NCI-H128 (cell line): ENCODE measurements around the gene ASF1B.
A peak's percentile ranks its signal among the peaks of the same experiment; 100 is the strongest.

Experiments used
- DNase-seq: peaks from one replicate; lab custom pipeline; 2025; ENCODE audit not compliant: unreplicated experiment; lab: John Stamatoyannopoulos, UW

ASF1B gene

DNA sequence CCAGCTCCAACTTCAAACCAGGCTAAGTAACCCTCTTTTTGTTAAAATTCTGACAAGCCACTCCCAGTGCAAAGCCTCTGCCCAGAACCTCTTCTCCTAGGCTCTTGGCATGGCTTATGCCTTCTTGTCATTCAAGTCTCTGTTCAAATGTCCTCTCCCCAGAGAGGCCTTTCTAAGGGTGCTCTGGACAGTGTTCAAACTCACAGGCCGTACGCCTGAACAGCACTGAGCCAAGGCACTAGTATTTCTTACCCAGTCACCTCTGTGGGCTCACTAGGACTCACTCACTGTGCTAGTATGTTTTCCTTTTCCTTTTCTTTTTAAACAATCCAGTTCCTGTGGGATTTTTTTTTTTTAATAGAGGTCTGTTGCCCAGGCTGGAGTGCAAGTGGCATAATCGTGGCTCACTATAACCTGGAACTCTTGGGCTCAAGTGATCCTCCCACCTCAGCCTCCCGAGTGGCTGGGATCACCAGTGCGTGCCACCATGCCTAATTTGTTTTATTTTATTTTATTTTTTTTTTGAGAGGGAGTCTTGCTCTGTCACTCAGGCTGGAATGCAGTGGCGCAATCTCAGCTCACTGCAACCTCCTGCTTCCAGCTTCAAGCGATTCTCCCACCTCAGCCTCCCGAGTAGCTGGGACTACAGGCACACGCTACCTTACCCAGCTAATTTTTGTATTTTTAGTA lies 2.3 kb upstream of the ASF1B start:
- no peak for DNase-seq

DNA sequence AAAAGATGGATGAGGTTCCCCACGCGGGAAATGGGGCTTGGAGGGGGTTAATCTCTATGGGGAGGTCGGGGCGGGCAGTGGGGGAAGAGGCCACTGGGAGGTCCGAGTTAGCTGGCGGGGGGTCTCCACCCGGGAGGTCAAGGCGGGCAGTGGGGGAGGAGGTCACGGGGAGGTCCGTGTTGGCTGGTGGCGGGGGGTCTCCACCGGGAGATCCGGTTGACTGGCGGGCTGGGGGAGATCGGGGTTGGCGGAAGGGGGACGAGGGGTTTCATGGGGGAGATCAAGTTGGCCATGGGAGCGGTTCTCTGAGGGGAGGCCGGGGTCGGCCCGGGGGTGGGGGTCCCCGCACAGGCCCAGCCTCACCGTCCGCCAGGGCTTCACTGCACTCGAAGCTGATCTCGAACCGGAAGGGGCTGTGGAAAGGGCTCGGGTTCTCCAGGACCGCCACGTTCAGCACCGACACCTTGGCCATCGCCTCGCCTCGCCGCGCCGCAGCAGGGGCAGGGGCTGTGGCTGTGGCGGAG lies 342 bp downstream of the ASF1B start:
- no peak for DNase-seq

DNA sequence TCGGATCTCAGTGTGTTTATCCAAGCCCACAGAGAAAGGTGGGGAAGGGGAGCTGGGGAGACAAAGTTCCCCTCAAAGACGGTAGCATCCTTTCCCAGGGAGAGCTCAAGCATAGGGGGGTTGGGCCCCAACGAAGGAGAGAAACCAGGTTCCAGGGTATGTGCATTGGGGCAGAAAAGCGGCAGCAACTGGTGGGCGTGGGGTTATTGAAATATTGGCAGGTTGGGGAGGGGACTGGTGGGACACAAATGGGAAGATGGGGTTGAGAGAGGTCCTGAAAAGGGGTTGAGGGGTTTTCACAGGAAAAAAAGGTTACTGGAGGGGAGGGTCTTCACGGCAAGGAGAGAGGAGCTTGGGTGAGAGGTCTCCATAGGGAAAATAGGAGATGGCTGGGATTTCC lies 1.0 kb downstream of the ASF1B start:
- no peak for DNase-seq

DNA sequence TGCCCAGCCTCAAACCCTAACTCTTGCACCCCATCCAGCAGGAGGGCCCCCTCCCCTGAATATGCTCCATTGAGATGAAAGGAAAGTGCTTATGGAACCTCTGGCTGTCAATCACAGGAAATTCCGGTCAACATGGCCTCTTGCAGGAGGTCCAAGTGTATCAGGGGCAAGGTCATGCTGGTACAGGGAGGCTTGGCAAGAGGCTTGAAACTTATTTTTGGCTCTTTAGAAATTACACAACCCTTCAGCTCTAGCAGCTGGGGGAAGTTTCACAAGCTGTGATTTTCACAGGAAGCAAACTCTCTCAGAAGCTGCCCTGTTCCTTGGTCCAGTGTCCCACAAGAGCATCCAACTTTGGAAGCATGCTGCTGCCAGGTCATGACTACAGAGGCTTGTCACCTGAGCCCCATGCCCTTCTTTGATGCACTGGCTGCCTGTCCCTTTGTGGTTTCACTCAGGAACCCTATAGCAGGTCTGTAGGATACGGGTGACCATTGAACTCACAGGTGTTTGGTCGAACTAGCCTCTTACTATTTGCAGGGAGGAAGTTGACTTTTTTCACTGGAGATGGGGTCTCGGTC lies 8.4 kb downstream of the ASF1B start:
- DNase-seq, result no peak

DNA sequence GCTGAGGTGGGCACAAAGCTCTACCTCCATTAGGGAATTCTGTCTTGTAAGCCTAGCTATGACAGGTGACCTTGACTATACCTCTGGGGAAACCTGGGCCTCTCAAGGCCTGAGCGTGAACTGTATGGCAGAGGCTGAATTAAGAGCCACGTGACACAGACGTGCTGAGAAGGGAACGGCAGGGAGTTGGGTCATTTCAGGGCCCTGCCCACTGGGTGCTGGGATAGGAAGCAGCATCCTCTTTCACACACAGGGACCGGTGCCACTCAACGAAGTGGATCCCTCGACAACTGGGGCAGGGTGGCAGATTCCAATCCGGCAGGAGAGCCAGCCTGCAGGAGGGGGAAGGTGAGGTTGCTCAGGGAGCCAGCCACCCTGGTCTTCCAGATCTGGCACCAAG lies 9.2 kb downstream of the ASF1B start:
- no peak for DNase-seq

DNA sequence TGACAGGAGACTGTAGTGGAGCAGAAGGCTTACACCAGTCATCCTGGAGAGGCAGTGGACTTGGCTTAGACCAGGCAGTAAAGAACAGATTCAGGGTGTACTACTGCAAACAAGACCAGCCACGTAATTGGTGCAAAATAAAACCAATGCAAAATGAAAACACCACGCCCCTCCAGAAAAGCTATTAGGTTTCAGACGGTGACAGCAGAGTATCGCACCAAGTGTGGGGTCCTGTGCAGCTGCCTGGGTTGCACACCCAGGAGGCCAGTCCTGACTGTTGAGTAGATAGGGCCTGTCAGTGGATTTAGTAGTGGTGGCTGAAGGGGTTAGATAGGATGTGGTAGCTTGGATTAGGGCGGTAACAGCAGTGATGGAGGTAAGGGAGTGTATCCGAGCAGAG lies 13.5 kb downstream of the ASF1B start:
- DNase-seq, result no peak

DNA sequence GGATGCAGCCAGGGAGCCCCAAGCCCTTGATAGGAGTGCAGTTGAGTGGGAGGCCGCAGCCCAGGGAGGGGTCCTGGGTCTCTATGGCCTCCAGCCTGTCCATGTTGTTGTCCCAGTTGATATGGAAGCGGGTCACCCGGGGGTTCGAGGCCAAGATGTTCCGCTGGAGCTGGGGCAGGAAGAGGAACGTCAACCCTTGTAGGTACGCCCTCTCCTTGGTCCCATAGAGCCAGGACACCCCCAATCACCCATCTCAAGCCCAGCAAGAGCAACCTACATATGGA lies 15.9 kb downstream of the ASF1B start:
- no peak for DNase-seq

DNA sequence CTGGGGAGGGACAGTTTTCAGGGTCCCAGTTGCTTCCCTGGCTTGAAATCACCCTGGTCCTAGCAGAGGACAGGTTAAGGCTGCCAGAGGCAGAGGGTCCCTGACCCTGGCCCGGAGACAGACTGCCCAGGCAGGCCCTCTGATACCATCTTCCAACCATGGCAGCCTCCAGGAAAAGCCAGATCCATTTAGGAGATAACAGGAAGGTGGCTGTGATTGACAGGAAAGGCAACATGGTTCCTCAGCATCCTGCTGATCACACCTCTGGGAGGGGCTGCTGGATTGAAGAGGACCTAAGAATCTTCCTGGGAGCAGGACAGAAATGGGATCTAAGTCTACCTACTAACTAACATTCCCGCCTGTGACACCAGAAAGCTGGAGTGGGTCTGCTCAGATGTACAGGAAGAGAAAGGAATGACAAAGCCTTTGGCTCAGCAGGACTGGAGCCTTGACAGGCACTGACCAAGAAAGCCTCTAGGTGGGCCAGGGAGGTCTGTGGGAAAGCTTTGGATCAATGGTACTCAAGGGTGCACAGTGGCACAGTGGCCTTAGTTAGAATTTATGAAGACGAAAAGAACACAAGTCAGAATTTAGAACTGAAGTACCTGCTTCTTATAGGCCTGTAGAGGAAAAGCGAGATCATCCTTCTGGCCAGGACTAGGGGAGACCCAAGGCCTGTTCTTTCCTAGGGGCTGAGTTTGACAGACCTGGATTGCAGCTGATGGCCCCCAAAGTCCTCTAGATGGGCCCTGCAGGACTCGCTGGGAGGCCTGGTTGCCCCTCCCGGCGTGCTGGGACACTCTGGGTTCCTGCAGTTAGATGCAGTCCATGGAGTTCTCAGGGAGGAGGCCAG lies 16.5 kb downstream of the ASF1B start:
- DNase-seq, result no peak

DNA sequence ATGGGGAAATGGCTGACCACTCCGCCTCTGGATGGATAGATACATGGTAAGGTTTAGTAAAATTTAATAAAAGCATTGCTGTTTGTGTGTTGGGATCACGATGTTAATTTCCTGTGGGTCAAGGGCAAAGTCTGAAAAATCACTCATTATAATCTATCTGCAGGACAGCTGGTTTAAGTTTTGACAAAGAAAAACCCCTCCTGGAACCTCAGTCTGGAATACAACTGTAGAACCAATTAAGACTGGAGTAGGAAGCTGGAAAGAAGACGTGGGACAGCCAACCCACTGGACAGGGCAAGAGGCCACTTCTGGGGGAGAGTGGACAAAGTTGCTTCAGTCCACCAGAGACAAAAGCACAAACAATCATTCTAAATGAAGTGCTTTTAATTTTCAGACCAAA lies 17.2 kb downstream of the ASF1B start:
- DNase-seq, result no peak

DNA sequence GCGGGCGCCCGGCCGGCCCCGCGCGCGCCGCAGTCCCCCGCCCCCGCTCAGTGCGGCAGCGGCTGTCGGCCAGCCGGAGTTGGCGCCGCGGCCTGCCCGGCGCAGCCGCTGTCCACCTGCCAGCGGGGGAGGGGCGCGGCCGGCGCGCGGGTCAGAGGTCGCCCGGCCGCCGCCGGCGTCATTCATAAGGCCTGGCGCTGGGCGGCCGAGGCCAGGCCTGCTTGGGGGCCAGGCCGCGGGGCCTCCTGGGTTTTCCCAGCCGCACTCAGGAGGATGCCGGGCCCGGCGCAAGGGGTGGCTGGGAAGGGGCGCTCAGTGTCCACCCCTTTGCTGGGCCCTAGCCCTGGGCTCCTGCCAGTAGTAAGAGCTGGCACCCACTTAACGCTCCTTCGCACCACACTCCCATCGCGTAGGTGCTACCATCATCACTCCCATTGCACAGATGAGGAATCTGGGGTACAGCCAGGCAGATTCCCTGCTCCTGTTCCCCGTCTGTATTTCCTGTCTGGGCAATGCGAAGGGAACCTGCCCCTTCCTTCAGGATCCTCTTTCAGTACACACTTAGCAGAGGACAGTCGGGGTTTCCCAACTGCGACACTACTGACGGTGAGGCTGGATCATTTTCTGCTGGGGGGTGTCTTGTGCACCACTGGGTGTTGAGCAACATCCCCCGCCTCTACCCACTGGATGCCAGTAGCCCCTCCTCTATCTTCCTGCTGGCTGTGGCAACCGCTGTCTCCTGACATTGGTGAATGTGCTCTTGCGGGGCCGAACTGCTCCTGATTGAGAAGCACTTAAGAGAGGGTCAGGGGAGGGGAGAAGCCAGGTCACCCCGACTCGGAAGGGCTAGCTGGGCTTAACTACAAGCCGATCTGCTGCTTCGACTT lies 18.0 kb downstream of the ASF1B start:
- DNase-seq, result peak; percentile 8

DNA sequence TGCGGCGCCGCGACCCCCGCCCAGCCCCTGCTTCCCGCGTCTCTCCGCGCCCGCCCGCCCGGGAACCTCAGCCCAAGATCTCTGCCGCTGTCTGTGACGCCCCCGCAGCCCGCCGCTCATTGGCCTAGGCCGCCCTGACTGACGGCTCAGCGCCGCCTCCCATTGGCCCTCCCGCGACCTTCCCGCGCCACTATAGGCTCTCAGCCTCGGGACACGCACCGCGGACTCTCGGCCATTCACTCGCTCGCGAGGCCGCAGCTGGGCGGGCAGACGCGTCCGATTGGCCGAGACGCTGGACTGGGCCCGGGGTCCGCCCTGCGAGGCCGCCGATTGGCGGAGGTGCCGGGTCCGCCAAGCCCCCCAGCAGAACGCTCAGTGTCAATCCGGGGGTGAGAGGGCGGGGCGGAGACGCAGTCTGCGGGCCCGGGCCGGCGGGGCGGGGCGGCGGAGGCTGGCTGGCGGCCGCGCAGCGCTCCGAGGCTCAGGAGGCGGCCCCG lies 18.7 kb downstream of the ASF1B start, which contains the start of gene PRKACA:
Gene PRKACA (minus strand): TSS at position 95 of the 497 bp plus-strand sequence. CDS start 215 bp downstream, outside the sequence.
- peak; percentile 97 for DNase-seq

DNA sequence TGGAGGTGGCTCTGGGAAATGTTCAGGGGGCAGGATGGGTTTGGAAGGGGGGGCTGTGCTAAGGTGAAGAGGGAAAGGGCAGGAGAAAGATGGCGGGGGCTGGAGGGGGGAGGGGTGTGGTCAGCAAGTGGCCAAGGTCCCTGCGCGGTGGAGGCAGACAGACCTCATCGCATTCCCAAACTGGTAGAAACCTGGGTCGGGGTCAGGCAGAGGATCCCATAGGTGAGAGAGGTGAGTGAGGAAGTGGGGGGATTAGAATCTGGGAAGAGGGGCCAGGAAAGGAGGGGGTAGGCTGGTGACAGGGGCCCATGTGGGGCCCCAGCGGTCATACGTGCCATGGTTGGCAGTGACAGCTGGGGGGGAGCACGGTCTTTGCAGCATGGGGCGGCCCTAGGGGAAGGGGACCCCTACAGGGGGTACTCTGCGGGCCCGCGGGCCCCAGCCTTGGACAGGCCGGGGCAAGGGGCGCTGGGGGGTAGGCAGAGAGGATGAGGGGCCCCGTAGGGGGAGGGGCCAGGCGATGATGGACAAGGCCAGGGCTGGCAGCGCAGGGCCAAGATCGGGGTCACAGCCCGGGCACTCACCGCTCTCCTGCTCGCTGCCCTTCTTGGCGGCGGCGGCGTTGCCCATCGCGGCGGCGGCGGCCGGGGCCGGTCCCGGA lies 19.3 kb downstream of the ASF1B start:
- no peak for DNase-seq

DNA sequence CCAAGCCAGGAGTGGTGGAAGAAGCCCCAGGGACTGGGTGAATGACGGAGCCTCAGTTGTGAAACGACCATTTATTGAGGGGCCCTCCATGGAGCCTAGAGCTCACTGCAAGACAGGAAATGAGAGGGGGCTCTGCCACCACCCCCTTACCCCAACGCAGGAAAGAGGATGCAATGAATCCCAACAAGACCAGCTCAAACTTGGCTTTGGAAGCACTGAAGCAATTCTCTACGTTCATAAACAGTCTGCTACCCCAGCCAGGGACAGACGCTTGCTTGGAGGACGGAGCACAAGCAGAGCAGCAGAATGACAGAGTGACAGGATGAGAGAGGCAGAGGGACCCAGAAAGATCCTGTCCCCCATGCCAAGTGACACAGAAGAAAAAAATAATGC lies 19.9 kb downstream of the ASF1B start:
- no peak for DNase-seq

DNA sequence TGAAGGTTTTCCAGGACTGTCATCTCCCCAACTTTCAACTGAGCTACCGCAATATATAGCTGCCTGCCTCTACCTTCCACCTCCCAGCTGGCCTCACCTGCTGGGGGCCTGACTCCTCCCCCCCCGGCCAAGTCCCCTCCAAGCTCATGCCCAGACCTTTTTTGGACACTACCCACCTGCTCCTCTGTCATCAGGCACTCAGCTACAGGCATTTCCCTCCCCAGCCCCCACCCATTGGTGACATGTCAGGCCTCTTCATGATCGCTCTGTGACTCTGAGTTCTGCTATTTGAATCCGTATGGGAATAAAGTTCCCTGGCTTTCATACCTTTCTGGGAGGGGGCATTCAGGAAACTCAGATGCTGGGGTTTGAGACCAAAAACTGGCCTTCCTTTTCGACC lies 20.6 kb downstream of the ASF1B start:
- no peak for DNase-seq

DNA sequence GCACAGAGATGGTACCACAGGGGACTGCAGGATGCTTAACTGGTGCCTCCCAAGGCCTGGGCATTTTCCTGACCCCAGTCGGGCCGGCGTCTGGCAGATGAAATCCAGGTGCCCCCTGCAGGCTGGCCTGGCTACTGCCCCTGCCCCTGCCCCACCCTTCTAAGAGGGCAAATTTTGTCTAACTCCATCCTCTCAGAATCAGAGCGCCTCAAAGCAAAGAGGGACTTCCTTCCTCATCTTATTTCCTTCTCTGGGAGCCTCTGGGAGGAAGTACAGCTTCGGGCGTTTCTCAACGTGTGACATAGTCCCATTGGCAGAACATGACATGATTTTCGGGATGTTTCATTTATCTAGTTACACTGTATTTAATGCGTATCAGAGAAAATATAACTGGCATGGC lies 21.5 kb downstream of the ASF1B start:
- no peak for DNase-seq

DNA sequence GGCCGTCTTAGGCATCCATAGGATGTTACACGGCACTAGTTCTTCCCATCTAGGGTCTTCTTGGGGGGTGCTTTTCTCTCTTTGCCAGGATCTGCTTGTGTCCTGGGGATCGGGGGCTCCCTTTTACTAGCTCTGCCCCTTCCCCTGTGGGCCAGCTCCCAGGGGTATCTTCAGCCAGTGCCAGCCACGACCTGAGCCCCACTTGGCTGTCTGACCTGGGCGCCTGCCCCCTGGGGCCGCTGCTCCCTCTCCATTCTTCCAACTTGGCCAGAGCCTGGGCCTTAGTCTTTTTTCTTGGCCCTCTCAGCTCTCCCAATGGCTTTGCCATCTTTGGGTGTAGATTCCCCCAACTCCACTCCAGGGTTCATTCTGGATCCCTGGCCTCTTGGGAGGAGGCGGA lies 21.9 kb downstream of the ASF1B start:
- DNase-seq, result no peak

DNA sequence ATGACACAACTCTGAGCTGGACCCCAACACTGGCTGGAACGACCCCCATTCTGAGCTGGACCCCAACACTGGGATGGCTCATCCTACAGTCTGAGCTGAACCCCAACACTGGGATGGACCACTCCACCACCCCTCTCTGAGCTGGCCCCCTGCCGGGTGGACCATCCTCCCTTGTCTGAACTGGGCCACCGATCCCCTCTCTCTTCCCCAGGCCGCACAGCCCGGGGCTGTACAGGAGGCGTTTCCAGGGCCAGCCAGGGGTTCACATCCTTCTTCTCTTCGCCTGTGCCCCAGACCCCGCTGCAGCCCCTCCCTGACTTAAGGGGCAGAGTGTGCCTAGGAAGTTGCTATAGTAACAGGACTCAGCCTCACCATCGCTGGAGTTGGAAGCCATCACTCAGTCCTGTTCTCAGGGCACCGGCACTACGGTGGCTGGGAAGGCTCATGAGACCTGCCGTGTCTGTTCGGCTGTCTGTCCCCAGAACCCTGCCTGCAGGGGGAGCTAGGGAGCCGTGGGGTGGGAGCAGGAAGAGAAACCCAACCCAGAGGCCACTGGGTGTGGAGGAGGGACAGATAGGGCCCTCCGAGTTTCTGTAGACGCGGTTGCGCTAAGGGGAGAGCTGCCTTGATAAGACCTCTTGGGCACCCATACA lies 22.5 kb downstream of the ASF1B start:
- no peak for DNase-seq

DNA sequence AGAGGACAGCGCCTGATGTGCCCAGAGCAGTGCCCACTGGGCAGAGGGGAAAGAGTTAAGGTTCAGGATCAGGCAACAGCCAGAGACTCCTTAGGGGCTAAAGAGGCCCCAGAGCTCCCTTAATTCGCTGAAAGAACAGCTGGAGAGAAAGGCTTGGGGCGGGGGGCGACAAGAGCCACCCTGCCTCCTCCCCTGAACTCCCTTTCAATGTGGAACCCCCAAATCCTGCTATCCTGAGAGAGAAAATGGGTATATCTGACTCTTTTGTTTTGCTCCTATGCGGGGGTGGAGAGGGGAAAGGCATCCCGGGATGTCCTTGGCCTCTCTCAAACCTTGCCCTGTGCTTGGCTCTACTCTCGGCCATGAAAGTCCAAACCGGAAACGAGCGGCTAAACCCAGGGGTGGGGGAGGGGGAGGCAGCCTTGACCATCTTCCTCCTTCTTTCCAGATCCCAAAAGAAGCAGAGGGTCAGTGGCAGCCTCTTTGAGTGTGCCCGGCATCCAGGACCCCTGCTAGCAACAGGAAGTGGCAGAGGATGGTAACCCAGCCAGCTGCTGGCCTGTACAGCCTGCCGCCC lies 23.5 kb downstream of the ASF1B start:
- no peak for DNase-seq

DNA sequence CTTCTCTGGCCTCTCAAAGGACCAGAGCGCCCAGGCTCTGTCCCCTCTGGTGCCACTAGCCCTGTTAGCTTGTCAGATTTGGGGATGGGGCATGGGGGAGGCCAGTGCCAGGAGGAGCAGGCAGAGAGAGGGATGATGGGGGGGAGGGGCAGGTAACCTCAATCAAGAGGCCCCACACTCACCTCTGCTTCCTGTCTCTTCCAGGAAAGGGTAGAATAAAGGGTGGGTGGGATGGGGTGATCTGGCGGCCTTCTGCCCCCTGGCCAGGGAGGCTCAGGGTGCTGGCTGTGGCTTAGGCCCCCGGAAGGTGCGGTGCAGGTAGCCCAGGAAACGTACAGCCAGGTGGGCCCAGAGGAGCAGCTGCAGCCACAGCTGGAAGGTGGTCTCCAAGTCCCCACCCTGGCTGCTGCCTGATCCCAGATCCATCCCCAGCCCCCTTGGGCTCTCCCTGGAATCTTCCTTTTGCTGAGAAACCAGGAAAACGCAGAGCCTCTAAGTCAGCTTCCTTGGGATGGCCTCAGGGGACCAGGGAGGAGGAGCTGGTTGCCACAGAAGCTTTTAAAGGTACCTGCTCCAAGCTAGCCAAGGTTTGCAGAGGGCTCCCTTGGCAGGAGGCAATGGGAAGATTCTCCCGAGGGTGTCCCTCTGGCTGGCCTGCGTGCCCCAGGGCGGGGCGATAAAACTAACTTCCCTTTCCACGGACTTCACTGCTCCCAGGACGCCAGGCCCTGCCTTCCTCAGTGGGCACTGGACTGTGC lies 24.2 kb downstream of the ASF1B start:
- no peak for DNase-seq
